ENCODE measurements around the gene NCR3LG1. TPM values are rescaled to one million over a fixed set of nuclear protein-coding genes. Genes with fewer than 3 reads are reported as not detected.

NCR3LG1 gene
- total RNA-seq, 1 donor: 26.4 TPM

DNA sequence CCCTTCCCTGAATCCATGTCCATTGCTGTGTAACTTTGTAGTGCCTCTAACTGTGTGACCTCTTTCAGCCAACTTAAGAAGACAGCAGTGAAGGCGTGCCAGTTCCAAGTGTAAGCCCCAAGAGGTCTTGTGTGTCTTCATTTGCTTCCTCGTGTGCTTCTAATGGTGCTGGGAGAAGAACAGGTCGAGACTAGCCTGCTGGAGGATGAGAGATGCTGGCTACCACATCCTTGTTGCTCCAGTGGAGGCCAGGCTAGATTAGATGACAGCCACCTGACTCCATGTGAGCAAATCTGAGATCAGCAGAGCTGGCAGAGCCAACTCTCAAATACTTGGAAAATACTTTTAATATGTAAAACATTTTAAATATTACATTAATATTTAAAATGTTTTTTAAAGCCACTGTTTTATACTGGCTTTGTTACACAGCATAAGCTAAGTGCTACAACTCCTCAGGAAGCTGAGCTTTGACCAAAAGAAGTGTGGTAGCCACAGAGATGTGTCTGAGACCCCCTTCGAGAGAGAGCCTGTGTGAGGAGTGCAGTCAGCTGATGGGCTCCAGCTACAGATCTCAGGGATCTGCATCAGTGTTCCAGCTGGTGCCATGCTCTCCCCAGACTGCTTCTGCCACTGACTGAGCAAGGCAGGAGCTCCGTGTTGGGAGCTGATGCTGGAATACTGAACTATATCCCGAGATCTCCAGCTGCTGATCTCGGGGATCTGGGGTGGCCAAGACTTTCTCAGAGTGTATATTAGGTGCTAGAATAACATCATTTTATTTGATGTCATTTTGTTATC, 28.0 kb downstream of the NCR3LG1 start:
- Histone ChIP-seq H4K20me1 (ENCODE audit: insufficient read depth, low read length) (peaks cover 2% of the 10 kb centered on the region), H3K9me3 (ENCODE audit: low read depth, low read length) (no peaks in the 10 kb centered on the region), H3K36me3 (ENCODE audit: insufficient read depth, low read length) (no peaks in the 10 kb centered on the region), H3K27me3 (ENCODE audit: insufficient read depth, low read length) (no peaks in the 10 kb centered on the region), H3K4me3 (ENCODE audit: insufficient read depth, low read length) (no peak overlapping the region), H3K4me1 (ENCODE audit: insufficient read depth, low read length) (peaks cover 6% of the 10 kb centered on the region), H3K27ac (ENCODE audit: low read depth, low read length) (no peak overlapping the region), H3K79me2 (ENCODE audit: insufficient read depth, low read length) (no peaks in the 10 kb centered on the region), H2AFZ (ENCODE audit: low read length) (no peak overlapping the region), H3K4me2 (ENCODE audit: insufficient read depth, low read length) (no peak overlapping the region)
- no peak for DNase-seq (ENCODE audit: insufficient read length, low spot score, missing footprints)
- TF ChIP-seq, protein P1, sequence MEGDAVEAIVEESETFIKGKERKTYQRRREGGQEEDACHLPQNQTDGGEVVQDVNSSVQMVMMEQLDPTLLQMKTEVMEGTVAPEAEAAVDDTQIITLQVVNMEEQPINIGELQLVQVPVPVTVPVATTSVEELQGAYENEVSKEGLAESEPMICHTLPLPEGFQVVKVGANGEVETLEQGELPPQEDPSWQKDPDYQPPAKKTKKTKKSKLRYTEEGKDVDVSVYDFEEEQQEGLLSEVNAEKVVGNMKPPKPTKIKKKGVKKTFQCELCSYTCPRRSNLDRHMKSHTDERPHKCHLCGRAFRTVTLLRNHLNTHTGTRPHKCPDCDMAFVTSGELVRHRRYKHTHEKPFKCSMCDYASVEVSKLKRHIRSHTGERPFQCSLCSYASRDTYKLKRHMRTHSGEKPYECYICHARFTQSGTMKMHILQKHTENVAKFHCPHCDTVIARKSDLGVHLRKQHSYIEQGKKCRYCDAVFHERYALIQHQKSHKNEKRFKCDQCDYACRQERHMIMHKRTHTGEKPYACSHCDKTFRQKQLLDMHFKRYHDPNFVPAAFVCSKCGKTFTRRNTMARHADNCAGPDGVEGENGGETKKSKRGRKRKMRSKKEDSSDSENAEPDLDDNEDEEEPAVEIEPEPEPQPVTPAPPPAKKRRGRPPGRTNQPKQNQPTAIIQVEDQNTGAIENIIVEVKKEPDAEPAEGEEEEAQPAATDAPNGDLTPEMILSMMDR (IDR thresholded peaks at IDR 0.05; ENCODE audit: extremely low read depth, low read depth, low read length): no peak

DNA sequence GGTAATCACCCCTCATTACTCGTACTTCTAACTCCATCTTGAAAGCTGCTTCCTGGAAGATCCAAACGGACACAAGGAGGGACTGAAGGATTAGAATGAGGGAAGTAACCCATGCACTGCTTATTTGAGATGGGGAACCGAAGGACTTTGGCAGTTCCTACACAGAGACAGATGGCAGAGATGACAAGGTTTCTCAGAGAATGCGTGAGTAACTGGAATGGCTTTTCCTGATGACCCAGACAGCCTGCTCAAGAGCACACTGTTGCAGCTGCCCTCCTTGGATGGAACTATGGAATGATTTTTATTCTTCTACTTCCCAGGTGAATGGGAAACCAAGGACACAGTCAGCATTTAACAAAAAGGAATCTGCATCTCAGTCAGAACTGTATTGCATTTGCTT, 29.6 kb downstream of the NCR3LG1 start:
- Histone ChIP-seq H3K36me3 (ENCODE audit: insufficient read depth, low read length) (no peaks in the 10 kb centered on the region), H3K4me3 (ENCODE audit: insufficient read depth, low read length) (no peak overlapping the region), H3K27ac (ENCODE audit: low read depth, low read length) (no peak overlapping the region), H3K4me2 (ENCODE audit: insufficient read depth, low read length) (no peak overlapping the region), H2AFZ (ENCODE audit: low read length) (peak overlapping the region; percentile 21), H3K9me3 (ENCODE audit: low read depth, low read length) (no peaks in the 10 kb centered on the region), H3K79me2 (ENCODE audit: insufficient read depth, low read length) (no peaks in the 10 kb centered on the region), H3K4me1 (ENCODE audit: insufficient read depth, low read length) (peaks cover 6% of the 10 kb centered on the region), H3K27me3 (ENCODE audit: insufficient read depth, low read length) (peaks cover 3% of the 10 kb centered on the region), H4K20me1 (ENCODE audit: insufficient read depth, low read length) (peaks cover 3% of the 10 kb centered on the region)
- DNase-seq (ENCODE audit: insufficient read length, low spot score, missing footprints): no peak
- TF ChIP-seq, protein P1 (IDR thresholded peaks at IDR 0.05; ENCODE audit: extremely low read depth, low read depth, low read length): no peak

DNA sequence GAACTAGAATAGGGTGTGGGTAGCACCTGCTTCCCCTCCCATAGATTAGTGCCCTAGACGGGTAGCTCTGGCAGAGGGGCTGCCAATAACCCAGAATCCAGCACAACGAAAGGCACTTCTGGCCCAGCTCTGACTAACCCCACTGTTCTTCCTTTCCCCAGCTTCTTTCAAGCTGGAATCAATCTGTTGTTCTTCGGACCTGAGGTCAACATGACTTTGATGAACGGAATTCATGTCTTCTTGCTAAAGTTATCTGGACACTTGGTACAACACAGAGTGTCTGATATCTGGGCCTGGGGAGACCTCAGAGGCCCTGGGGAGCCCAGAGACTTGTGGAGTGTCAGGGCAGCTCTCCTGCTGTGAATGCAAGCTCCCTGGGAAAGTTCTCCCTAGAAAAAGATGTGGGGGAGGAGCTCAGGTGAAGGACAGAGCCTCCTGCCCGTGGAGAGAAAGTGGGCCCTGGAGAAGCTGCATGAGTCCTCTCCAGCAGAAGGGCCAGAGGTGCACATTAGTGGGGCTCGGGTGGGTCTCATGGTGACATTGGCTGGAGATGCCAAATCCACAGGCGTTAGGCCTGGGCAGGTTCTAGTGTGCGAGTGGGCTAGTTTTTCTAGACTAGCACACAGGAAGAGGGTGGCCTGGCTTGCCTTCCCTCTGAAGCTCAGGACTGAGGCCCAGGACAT, 30.6 kb downstream of the NCR3LG1 start:
- H3K9me3 ChIP-seq (ENCODE audit: low read depth, low read length): no peaks in the 10 kb centered on the region
- H3K4me3 ChIP-seq (ENCODE audit: insufficient read depth, low read length): no peak overlapping the region
- H3K36me3 ChIP-seq (ENCODE audit: insufficient read depth, low read length): no peaks in the 10 kb centered on the region
- peaks cover 3% of the 10 kb centered on the region for H3K27me3 ChIP-seq (ENCODE audit: insufficient read depth, low read length)
- H4K20me1 ChIP-seq (ENCODE audit: insufficient read depth, low read length): peaks cover 3% of the 10 kb centered on the region
- TF ChIP-seq, protein P1 (IDR thresholded peaks at IDR 0.05; ENCODE audit: extremely low read depth, low read depth, low read length): no peak
- no peak overlapping the region for H3K4me2 ChIP-seq (ENCODE audit: insufficient read depth, low read length)
- DNase-seq (ENCODE audit: insufficient read length, low spot score, missing footprints): no peak
- no peaks in the 10 kb centered on the region for H3K79me2 ChIP-seq (ENCODE audit: insufficient read depth, low read length)
- peaks cover 6% of the 10 kb centered on the region for H3K4me1 ChIP-seq (ENCODE audit: insufficient read depth, low read length)
- no peak overlapping the region for H3K27ac ChIP-seq (ENCODE audit: low read depth, low read length)
- H2AFZ ChIP-seq (ENCODE audit: low read length): no peak overlapping the region

DNA sequence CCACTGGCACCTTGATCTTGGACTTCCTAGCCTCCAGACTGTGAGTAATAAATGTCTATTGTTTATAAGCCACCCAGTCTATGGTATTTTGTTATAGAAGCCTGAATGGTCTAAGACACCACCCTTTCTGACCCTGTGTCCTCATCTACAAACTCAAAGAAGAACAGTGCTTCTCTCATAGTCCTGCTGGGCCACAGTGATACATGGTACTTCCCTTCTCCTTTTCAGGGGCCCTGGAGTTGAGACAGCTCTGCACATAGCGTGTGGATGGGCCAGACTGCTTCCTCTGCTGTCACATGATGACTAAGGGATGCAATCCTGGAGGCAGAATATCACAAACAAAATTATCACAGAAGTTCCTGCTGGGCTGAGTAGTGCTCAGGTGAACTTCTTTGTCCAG, 31.9 kb downstream of the NCR3LG1 start:
- Histone ChIP-seq H3K27me3 (ENCODE audit: insufficient read depth, low read length) (peaks cover 3% of the 10 kb centered on the region), H3K4me3 (ENCODE audit: insufficient read depth, low read length) (no peak overlapping the region), H3K79me2 (ENCODE audit: insufficient read depth, low read length) (no peaks in the 10 kb centered on the region), H2AFZ (ENCODE audit: low read length) (no peak overlapping the region), H3K27ac (ENCODE audit: low read depth, low read length) (no peak overlapping the region), H3K9me3 (ENCODE audit: low read depth, low read length) (no peaks in the 10 kb centered on the region), H3K4me1 (ENCODE audit: insufficient read depth, low read length) (peaks cover 6% of the 10 kb centered on the region), H4K20me1 (ENCODE audit: insufficient read depth, low read length) (peaks cover 3% of the 10 kb centered on the region), H3K36me3 (ENCODE audit: insufficient read depth, low read length) (no peaks in the 10 kb centered on the region), H3K4me2 (ENCODE audit: insufficient read depth, low read length) (no peak overlapping the region)
- DNase-seq (ENCODE audit: insufficient read length, low spot score, missing footprints): no peak
- TF ChIP-seq, protein P1 (IDR thresholded peaks at IDR 0.05; ENCODE audit: extremely low read depth, low read depth, low read length): no peak

Data from osteoblast (primary cell).